ENCODE results near the gene COL18A1. TPM values are rescaled to one million over a fixed set of nuclear protein-coding genes. Genes with fewer than 3 reads are reported as not detected.

The COL18A1 gene
- total and polyA plus RNA-seq, 9 of the 15 experiments (the other 6 are each of a cell fraction or from before 2014, with no cell fraction given): 0.14 to 16.4 (median 2.0) TPM

GRCh38 chr21:45439161-45439872 lies 34.4 kb downstream of the COL18A1 start (continued):
- TF ChIP-seq ETV6 (IDR thresholded peaks at IDR 0.05; ENCODE audit: borderline replicate concordance in 1 of 2, low read depth in 2 of 2, low read length in 1 of 2) (no peak), ETV6 (CRISPR knock-in tag; IDR thresholded peaks at IDR 0.05; ENCODE audit: borderline replicate concordance) (no peak), RCOR1 (IDR thresholded peaks at IDR 0.05; ENCODE audit: borderline replicate concordance in 1 of 2, low read depth in 2 of 2, low read length in 2 of 2) (peak; percentile 7 to 9; a peak in 1 of 4 replicates), CTBP1 (IDR thresholded peaks at IDR 0.05; ENCODE audit: borderline replicate concordance) (peak; percentile 79; the same call in 1 of the 2 replicates), THRAP3 (IDR thresholded peaks at IDR 0.05; ENCODE audit: borderline replicate concordance) (no peak), MYNN (IDR thresholded peaks at IDR 0.05) (0 out of 2 replicates have a peak, but pooled peaks have one; percentile 34), MYNN (CRISPR knock-in tag; IDR thresholded peaks at IDR 0.05) (no peak), ZBTB26 (CRISPR knock-in tag; IDR thresholded peaks at IDR 0.05) (no peak), FUS (optimal IDR thresholded peaks at IDR 0.05; ENCODE audit: low read depth, low read length) (no peak), SMARCE1 (IDR thresholded peaks at IDR 0.05) (no peak), MAX (CRISPR knock-in tag; IDR thresholded peaks at IDR 0.05) (peak; percentile 85), DEAF1 (CRISPR knock-in tag; IDR thresholded peaks at IDR 0.05) (peak; percentile 98), CBX2 (IDR thresholded peaks at IDR 0.05; ENCODE audit: insufficient read depth, low read length, poor library complexity, severe bottlenecking) (no peak), NR4A1 (CRISPR knock-in tag; IDR thresholded peaks at IDR 0.05) (no peak), NR4A1 (tag; IDR thresholded peaks at IDR 0.05) (0 out of 2 replicates have a peak, but pooled peaks have one; percentile 56), ZNF311 (CRISPR knock-in tag; IDR thresholded peaks at IDR 0.05) (no peak), HMGN3 (IDR thresholded peaks at IDR 0.05; ENCODE audit: borderline replicate concordance, extremely low read depth, insufficient read length, low read depth, low read length) (peak; percentile 14)
- TF ChIP-seq, protein P1, sequence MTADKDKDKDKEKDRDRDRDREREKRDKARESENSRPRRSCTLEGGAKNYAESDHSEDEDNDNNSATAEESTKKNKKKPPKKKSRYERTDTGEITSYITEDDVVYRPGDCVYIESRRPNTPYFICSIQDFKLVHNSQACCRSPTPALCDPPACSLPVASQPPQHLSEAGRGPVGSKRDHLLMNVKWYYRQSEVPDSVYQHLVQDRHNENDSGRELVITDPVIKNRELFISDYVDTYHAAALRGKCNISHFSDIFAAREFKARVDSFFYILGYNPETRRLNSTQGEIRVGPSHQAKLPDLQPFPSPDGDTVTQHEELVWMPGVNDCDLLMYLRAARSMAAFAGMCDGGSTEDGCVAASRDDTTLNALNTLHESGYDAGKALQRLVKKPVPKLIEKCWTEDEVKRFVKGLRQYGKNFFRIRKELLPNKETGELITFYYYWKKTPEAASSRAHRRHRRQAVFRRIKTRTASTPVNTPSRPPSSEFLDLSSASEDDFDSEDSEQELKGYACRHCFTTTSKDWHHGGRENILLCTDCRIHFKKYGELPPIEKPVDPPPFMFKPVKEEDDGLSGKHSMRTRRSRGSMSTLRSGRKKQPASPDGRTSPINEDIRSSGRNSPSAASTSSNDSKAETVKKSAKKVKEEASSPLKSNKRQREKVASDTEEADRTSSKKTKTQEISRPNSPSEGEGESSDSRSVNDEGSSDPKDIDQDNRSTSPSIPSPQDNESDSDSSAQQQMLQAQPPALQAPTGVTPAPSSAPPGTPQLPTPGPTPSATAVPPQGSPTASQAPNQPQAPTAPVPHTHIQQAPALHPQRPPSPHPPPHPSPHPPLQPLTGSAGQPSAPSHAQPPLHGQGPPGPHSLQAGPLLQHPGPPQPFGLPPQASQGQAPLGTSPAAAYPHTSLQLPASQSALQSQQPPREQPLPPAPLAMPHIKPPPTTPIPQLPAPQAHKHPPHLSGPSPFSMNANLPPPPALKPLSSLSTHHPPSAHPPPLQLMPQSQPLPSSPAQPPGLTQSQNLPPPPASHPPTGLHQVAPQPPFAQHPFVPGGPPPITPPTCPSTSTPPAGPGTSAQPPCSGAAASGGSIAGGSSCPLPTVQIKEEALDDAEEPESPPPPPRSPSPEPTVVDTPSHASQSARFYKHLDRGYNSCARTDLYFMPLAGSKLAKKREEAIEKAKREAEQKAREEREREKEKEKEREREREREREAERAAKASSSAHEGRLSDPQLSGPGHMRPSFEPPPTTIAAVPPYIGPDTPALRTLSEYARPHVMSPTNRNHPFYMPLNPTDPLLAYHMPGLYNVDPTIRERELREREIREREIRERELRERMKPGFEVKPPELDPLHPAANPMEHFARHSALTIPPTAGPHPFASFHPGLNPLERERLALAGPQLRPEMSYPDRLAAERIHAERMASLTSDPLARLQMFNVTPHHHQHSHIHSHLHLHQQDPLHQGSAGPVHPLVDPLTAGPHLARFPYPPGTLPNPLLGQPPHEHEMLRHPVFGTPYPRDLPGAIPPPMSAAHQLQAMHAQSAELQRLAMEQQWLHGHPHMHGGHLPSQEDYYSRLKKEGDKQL (CRISPR knock-in tag; IDR thresholded peaks at IDR 0.05; ENCODE audit: borderline replicate concordance): no peak
